Muscle layer of colon (tissue), 2 donors: ENCODE measurements around the gene IFNA13.
"Not testable (repeated sequence)": the region's sequence is repeated elsewhere in the genome, so short reads cannot be mapped to it uniquely, and the experiment has no call there.

Source experiments
- H3K27ac ChIP-seq: one replicate; pipeline ENCODE4 v1.7.0; 2013; ENCODE audit warnings: low read depth, mild to moderate bottlenecking, low read length, moderate library complexity
- H3K27me3 ChIP-seq, 2 donors: one replicate each; pipeline ENCODE4 v1.7.0; 2013; ENCODE audit warnings: low read length in 2 of 2, mild to moderate bottlenecking in 2 of 2; ENCODE audit not compliant: insufficient read depth in 2 of 2, control insufficient read depth in 1 of 2
- H3K36me3 ChIP-seq: one replicate; pipeline ENCODE4 v1.7.0; 2013; ENCODE audit warnings: mild to moderate bottlenecking, low read length; ENCODE audit not compliant: insufficient read depth
- H3K4me1 ChIP-seq: one replicate; pipeline ENCODE4 v1.7.0; 2013; ENCODE audit warnings: mild to moderate bottlenecking, low read length; ENCODE audit not compliant: insufficient read depth
- H3K4me3 ChIP-seq, 2 donors: one replicate each; pipeline ENCODE4 v1.7.0; 2013; ENCODE audit warnings: low read length in 2 of 2, low read depth in 1 of 2, mild to moderate bottlenecking in 1 of 2, moderate library complexity in 1 of 2
- H3K9ac ChIP-seq: one replicate; pipeline ENCODE4 v1.7.0; 2013; ENCODE audit warnings: low read length
- H3K9me3 ChIP-seq: one replicate; pipeline ENCODE4 v1.7.0; 2013; ENCODE audit warnings: mild to moderate bottlenecking, low read length
- donor health status: abdominal sarcoma.
- donor health status: Adenocarcinoma of cecum.

The IFNA13 gene

DNA sequence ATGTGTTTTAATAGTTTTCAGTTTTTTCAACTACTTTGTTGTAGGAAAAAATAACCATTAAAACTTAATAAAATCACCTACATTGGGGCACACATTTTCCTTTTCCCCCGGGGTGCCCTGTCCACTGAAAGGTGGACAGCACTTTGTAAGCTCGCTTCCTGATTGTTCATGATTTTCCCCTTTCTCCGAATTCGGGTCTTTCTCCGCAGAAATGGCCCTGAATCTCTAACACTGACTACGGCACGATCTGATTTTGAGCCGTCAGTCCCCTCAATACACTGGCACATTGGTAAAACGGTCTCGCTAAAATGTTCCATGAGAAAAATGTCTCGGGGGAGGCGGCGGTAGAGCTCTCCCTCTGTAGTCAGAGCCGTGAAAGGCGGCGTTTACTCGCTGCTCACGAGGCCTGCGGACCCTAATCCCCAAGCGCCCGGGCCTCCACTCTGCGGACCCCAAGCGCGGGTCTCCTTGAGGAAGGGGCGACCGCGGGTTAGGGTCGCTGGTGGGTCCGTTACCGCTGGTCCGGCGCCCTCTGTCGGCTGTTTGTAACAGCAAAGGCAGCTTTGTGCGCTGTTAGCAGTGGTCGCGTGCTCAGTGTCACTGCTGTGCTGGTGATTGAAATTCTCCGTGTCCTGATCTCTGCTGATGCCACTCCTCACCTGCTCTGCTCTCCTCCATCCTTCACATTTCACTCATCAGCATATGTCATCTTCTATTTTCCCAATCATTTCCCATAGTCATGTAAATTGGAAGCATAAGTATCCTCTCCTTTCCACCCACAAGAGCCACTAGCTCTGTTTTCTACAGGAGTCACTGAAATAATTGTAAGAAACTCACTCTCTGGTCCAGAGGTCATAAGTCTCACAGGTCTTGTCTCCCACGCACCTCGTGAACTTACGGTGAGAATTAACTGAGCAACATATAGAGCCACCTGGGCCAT, 28.2 kb upstream of the IFNA13 start:
- Histone ChIP-seq H3K9me3 (no peaks in the 10 kb centered on the region), H3K4me1 (no peaks in the 10 kb centered on the region), H3K36me3 (no peaks in the 10 kb centered on the region), H3K9ac (peak overlapping the region; percentile 4), H3K4me3 (peak overlapping the region; percentile 62 to 63), H3K27ac (no peak overlapping the region), H3K27me3 (peaks cover 0 to 4% of the 10 kb centered on the region in 2 donors)

DNA sequence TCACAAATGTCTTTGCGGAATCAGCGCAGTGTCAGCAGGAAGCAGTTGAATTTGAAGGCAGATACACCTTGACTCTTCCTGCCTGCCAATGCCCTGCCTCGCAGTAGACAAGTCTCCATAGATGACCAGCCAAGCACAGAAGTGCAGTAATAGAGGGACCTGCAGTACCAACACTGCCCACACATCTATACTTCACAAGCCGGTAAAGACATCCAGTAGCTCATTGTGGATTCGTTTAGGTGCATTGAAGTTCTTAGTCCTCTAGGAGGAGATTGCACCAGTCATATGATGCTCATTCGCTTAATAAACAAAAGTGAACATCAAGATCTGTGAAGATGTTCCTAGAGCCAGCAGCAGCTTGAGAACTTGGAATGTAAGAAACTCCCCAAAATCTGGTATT, 24.4 kb upstream of the IFNA13 start:
- Histone ChIP-seq H3K36me3 (no peaks in the 10 kb centered on the region), H3K27ac (no peak overlapping the region), H3K9ac (no peak overlapping the region), H3K27me3 (peaks cover 0 to 4% of the 10 kb centered on the region in 2 donors), H3K9me3 (no peaks in the 10 kb centered on the region), H3K4me3 (no peak overlapping the region), H3K4me1 (no peaks in the 10 kb centered on the region)

- H3K4me1 ChIP-seq = no peaks in the 10 kb centered on the region
- no peak within 1 kb of the TSS for H3K9ac ChIP-seq
- no peak within 1 kb of the TSS for H3K4me3 ChIP-seq
- no peaks in the 10 kb centered on the region for H3K36me3 ChIP-seq
- H3K27me3 ChIP-seq = no peaks in the 10 kb centered on the region
- H3K9me3 ChIP-seq = no peaks in the 10 kb centered on the region
- no peak within 1 kb of the TSS for H3K27ac ChIP-seq
These were observed 17.3 kb upstream of the IFNA13 start, which contains the start of gene IFNA2 for GRCh38 chr9:21385131-21385670. IFNA2 (minus strand) TSS chr9:21385398; CDS start chr9:21385329, 69 bp downstream.

DNA sequence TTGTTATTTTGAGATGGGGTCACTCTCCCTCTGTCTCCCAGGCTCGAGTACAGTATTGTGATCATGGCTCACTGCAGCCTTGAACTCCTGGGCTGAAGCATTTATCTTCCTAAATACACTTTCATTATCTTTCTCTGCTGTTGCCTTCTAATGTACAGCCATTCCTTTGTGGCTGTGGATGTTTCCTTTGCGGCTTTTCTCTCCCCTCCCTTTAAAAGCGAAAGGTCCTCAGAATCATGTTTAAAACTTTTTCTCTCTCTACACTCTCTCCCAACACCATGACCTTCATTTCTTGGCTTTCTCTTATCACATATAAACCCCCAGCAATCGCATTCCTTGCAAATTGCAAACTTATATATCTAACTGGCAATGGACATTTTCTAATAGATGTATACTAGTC, 15.8 kb upstream of the IFNA13 start:
- no peaks in the 10 kb centered on the region for H3K9me3 ChIP-seq
- H3K4me3 ChIP-seq = no peak overlapping the region
- no peaks in the 10 kb centered on the region for H3K4me1 ChIP-seq
- H3K27me3 ChIP-seq = no peaks in the 10 kb centered on the region
- H3K9ac ChIP-seq = no peak overlapping the region
- H3K27ac ChIP-seq = no peak overlapping the region
- no peaks in the 10 kb centered on the region for H3K36me3 ChIP-seq

GRCh38 chr9:21381448-21382339, 13.8 kb upstream of the IFNA13 start:
- no peaks in the 10 kb centered on the region for H3K4me1 ChIP-seq
- no peaks in the 10 kb centered on the region for H3K27me3 ChIP-seq
- no peak overlapping the region for H3K4me3 ChIP-seq
- no peaks in the 10 kb centered on the region for H3K36me3 ChIP-seq
- no peak overlapping the region for H3K27ac ChIP-seq
- H3K9ac ChIP-seq = no peak overlapping the region
- no peaks in the 10 kb centered on the region for H3K9me3 ChIP-seq

GRCh38 chr9:21371467-21371866, 3.6 kb upstream of the IFNA13 start:
- H3K36me3 ChIP-seq, H3K9ac ChIP-seq, H3K4me3 ChIP-seq, H3K27ac ChIP-seq, H3K27me3 ChIP-seq, H3K9me3 ChIP-seq, H3K4me1 ChIP-seq: not testable (repeated sequence)

- H3K4me1 ChIP-seq, H3K27ac ChIP-seq, H3K4me3 ChIP-seq, H3K27me3 ChIP-seq, H3K9ac ChIP-seq, H3K36me3 ChIP-seq, H3K9me3 ChIP-seq: not testable (repeated sequence)
These were observed 688 bp downstream of the IFNA13 start for GRCh38 chr9:21367169-21367568.

DNA sequence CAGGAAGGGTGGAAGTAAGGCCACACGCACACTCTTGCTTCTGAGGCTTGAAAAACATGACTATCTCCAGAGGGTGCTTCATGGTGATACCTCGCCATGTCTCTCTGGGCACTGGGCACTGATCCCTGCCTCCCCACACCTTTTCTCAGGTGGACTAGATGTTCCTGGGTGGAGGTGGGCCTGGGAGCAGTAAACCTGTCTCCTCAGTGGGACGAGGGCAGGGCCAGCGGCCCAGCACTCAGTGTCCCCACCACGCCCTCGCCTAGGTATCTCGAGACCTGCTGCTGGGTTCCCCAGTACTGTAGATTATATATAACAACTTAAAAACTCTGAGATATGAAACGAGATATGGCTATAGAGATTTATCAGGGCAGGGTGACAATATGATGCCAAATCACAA, 5.6 kb downstream of the IFNA13 start:
- no peak overlapping the region for H3K27ac ChIP-seq
- H3K9ac ChIP-seq = no peak overlapping the region
- H3K9me3 ChIP-seq = no peaks in the 10 kb centered on the region
- no peaks in the 10 kb centered on the region for H3K36me3 ChIP-seq
- no peak overlapping the region for H3K4me3 ChIP-seq
- no peaks in the 10 kb centered on the region for H3K27me3 ChIP-seq
- no peaks in the 10 kb centered on the region for H3K4me1 ChIP-seq

DNA sequence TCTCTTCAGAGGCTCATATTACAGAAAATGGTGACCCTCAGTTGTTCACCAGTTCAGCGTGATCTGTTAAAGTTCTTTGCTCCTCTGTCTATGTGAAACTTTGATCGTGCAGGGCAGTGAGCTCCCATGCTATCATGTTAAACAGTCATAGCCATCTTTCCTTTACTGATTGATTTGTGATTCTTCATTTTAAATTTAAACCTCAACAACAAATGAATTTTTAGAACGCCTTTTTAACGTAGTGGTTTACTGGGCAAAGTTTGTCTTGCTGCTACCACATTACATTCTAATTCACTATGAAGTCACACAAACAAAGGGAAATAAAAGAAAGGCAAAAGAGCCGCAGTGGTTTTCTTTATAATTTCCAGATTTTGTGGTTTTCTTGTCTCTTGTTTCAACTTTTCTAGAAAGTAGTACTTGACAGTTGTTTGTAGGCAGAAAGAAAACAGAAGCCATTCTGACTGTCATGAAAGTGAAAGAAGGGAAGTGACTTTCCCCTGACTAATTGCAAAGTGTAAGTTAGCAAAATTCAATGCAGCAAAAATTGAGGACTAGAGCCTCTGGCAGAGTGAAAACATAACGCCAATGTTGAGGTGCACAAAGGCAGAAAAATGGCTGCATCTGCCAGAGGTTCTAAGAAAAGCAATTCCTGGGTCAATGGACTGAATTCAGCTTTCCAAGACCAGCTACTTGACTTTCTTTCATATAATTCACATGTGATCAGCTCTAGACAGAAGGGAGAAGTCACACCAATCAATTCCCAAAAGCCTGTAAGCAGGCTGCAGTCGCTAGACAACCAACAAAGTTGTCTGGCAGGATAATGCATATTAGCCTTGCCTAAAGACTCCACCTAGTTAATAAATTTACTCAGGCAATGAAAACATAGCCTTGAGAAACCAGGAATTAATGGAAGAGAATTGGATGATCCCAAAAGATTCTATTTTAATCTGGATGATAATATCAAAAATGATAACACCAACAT, 10.1 kb downstream of the IFNA13 start:
- no peaks in the 10 kb centered on the region for H3K27me3 ChIP-seq
- H3K4me1 ChIP-seq = no peaks in the 10 kb centered on the region
- no peaks in the 10 kb centered on the region for H3K9me3 ChIP-seq
- H3K9ac ChIP-seq = no peak overlapping the region
- H3K4me3 ChIP-seq = no peak overlapping the region
- H3K36me3 ChIP-seq = no peaks in the 10 kb centered on the region
- no peak overlapping the region for H3K27ac ChIP-seq

GRCh38 chr9:21350787-21351186, 17.1 kb downstream of the IFNA13 start, which contains the start of gene IFNA6:
IFNA6 (minus strand) TSS chr9:21350887; CDS start chr9:21350887, 0 bp downstream.
- H3K36me3 ChIP-seq = no peaks in the 10 kb centered on the region
- H3K9me3 ChIP-seq = no peaks in the 10 kb centered on the region
- H3K4me3 ChIP-seq = no peak within 1 kb of the TSS
- no peak within 1 kb of the TSS for H3K9ac ChIP-seq
- H3K27me3 ChIP-seq = no peaks in the 10 kb centered on the region
- H3K27ac ChIP-seq = no peak within 1 kb of the TSS
- no peaks in the 10 kb centered on the region for H3K4me1 ChIP-seq
